NT2/D1 (cell line): ENCODE data around the gene SRSF6.
"Not testable (repeated sequence)": the region's sequence is repeated elsewhere in the genome, so short reads cannot be mapped to it uniquely, and the experiment has no call there.

Experiments used
- DNase-seq: peaks from one replicate; pipeline ENCODE4 v3.0.0-alpha.2; 2011; ENCODE audit warnings: low read depth, low spot score
- H3K27me3 ChIP-seq: 2 replicates; pipeline ENCODE4 v1.6.0; 2011; ENCODE audit warnings: mild to moderate bottlenecking; ENCODE audit not compliant: insufficient read length, insufficient read depth
- H3K36me3 ChIP-seq: 2 replicates; pipeline ENCODE4 v1.6.1; 2011; ENCODE audit warnings: mild to moderate bottlenecking, low read length, mixed read lengths; ENCODE audit not compliant: insufficient read depth, insufficient read length
- H3K4me1 ChIP-seq: 2 replicates; pipeline ENCODE4 v1.5.1; 2011; ENCODE audit not compliant: insufficient read depth, insufficient read length
- H3K4me3 ChIP-seq: 2 replicates; pipeline ENCODE4 v1.5.1; 2011; ENCODE audit warnings: low read depth; ENCODE audit not compliant: insufficient read length
- H3K9ac ChIP-seq: 2 replicates; pipeline ENCODE4 v1.6.0; 2011; ENCODE audit warnings: low read depth; ENCODE audit not compliant: insufficient read length
- H3K9me3 ChIP-seq: 2 replicates; pipeline ENCODE4 v1.5.1; 2011; ENCODE audit warnings: mild to moderate bottlenecking, low read length; ENCODE audit not compliant: insufficient read depth
- SUZ12 ChIP-seq: IDR thresholded peaks from 2 replicates; pipeline ENCODE4 v1.6.1; 2011; ENCODE audit not compliant: insufficient read length, insufficient read depth; ENCODE audit errors: extremely low read depth
- YY1 ChIP-seq: IDR thresholded peaks from 2 replicates; pipeline ENCODE4 v1.6.1; 2011; ENCODE audit not compliant: insufficient read length, insufficient read depth
- ZNF274 ChIP-seq: IDR thresholded peaks from 2 replicates; pipeline ENCODE4 v1.6.1; 2011; ENCODE audit warnings: mild to moderate bottlenecking, low read depth, low read length

SRSF6 gene

GRCh38 chr20:43440531-43440930, 17.2 kb upstream of the SRSF6 start:
- TF ChIP-seq SUZ12 = no peak
- no peak for TF ChIP-seq ZNF274
- no peak for TF ChIP-seq YY1
- no peak for DNase-seq
- Histone ChIP-seq H3K36me3 (no peaks in the 10 kb centered on the region), H3K4me1 (no peaks in the 10 kb centered on the region), H3K27me3 (no peaks in the 10 kb centered on the region), H3K9ac (no peak overlapping the region), H3K9me3 (no peaks in the 10 kb centered on the region), H3K4me3 (no peak overlapping the region)

- Histone ChIP-seq H3K9ac (no peak overlapping the region), H3K4me3 (no peak overlapping the region), H3K27me3 (no peaks in the 10 kb centered on the region), H3K36me3 (no peaks in the 10 kb centered on the region), H3K4me1 (no peaks in the 10 kb centered on the region), H3K9me3 (no peaks in the 10 kb centered on the region)
- TF ChIP-seq YY1 (no peak), ZNF274 (no peak), SUZ12 (no peak)
- DNase-seq = no peak
Observed at GRCh38 chr20:43442282-43442880, 15.3 kb upstream of the SRSF6 start.

- no peak for DNase-seq
- no peaks in the 10 kb centered on the region for H3K9me3 ChIP-seq
- H3K4me3 ChIP-seq = no peak overlapping the region
- no peak overlapping the region for H3K9ac ChIP-seq
- no peaks in the 10 kb centered on the region for H3K4me1 ChIP-seq
- no peaks in the 10 kb centered on the region for H3K27me3 ChIP-seq
- no peak for TF ChIP-seq YY1
- TF ChIP-seq SUZ12 = no peak
- TF ChIP-seq ZNF274 = no peak
- H3K36me3 ChIP-seq = no peaks in the 10 kb centered on the region
Observed at GRCh38 chr20:43444107-43444506, 13.6 kb upstream of the SRSF6 start.

- TF ChIP-seq ZNF274 (no peak), SUZ12 (no peak), YY1 (no peak)
- no peak overlapping the region for H3K4me3 ChIP-seq
- H3K9me3 ChIP-seq = no peaks in the 10 kb centered on the region
- H3K9ac ChIP-seq = no peak overlapping the region
- no peaks in the 10 kb centered on the region for H3K27me3 ChIP-seq
- peaks cover 3% of the 10 kb centered on the region for H3K4me1 ChIP-seq
- H3K36me3 ChIP-seq = no peaks in the 10 kb centered on the region
- DNase-seq = no peak
Observed at GRCh38 chr20:43446361-43446879, 11.3 kb upstream of the SRSF6 start.

- H3K36me3 ChIP-seq, H3K9ac ChIP-seq, H3K4me3 ChIP-seq, DNase-seq, H3K27me3 ChIP-seq, H3K4me1 ChIP-seq, H3K9me3 ChIP-seq: not testable (repeated sequence)
Observed at GRCh38 chr20:43448431-43448747, 9.3 kb upstream of the SRSF6 start.

GRCh38 chr20:43448748-43449535, 8.8 kb upstream of the SRSF6 start:
- Histone ChIP-seq H3K4me1 (peaks cover 3% of the 10 kb centered on the region), H3K9ac (no peak overlapping the region), H3K27me3 (no peaks in the 10 kb centered on the region), H3K9me3 (no peaks in the 10 kb centered on the region), H3K36me3 (no peaks in the 10 kb centered on the region), H3K4me3 (no peak overlapping the region)
- no peak for DNase-seq
- TF ChIP-seq ZNF274 (no peak), YY1 (no peak), SUZ12 (no peak)

GRCh38 chr20:43450841-43451799, 6.6 kb upstream of the SRSF6 start:
- no peak for TF ChIP-seq ZNF274
- TF ChIP-seq YY1 = no peak
- no peak for TF ChIP-seq SUZ12
- peaks cover 7% of the 10 kb centered on the region; the same call in 1 of the 2 replicates for H3K9me3 ChIP-seq
- no peak overlapping the region for H3K4me3 ChIP-seq
- DNase-seq = no peak
- H3K36me3 ChIP-seq = no peaks in the 10 kb centered on the region
- H3K4me1 ChIP-seq = peaks cover 3% of the 10 kb centered on the region
- no peak overlapping the region for H3K9ac ChIP-seq
- H3K27me3 ChIP-seq = peaks cover 2% of the 10 kb centered on the region
